ENCODE results near the gene AUTS2.

DNA sequence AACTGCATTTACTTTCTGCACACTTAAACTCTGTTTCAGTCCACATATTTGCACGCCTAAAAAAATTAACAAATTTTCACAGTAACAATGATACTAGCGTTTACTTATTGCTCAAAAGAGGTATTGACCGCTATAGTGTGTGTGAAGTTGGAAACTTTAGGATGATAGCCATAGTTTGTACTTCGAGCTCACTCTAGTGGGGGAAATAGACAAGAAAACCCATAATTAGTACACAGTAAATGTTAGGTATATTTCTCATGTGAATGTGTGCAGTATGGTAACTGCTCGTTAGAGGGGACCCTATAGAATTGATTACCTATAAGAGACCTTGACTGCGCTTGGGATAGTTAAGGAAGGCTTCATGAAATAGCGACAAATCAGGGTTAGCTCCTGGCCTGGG lies 238.4 kb downstream of the AUTS2 start:
- TF ChIP-seq EZH2 (IDR thresholded peaks at IDR 0.05; ENCODE audit: low read length, missing control alignments): no peak
- TF ChIP-seq, protein P1, sequence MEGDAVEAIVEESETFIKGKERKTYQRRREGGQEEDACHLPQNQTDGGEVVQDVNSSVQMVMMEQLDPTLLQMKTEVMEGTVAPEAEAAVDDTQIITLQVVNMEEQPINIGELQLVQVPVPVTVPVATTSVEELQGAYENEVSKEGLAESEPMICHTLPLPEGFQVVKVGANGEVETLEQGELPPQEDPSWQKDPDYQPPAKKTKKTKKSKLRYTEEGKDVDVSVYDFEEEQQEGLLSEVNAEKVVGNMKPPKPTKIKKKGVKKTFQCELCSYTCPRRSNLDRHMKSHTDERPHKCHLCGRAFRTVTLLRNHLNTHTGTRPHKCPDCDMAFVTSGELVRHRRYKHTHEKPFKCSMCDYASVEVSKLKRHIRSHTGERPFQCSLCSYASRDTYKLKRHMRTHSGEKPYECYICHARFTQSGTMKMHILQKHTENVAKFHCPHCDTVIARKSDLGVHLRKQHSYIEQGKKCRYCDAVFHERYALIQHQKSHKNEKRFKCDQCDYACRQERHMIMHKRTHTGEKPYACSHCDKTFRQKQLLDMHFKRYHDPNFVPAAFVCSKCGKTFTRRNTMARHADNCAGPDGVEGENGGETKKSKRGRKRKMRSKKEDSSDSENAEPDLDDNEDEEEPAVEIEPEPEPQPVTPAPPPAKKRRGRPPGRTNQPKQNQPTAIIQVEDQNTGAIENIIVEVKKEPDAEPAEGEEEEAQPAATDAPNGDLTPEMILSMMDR (conservative IDR thresholded peaks at IDR 0.05 in 1 of 2, IDR thresholded peaks at IDR 0.05 in 1 of 2; ENCODE audit: low read depth in 1 of 2, low read length in 2 of 2): no peak
